H9 (cell line): Measurements from ENCODE around the gene CSNK1A1L. TPM values are rescaled to one million over a fixed set of nuclear protein-coding genes. Genes with fewer than 3 reads are reported as not detected.

Experiments used
- DNase-seq: peaks from one replicate; pipeline ENCODE4 v3.0.0-alpha.2; 2017
- H2AFZ ChIP-seq: one replicate; pipeline ENCODE4 v1.6.1; 2013; ENCODE audit warnings: mild to moderate bottlenecking, low read length, control low read depth, moderate library complexity
- H2AK5ac ChIP-seq: 2 replicates; pipeline ENCODE4 v1.6.1; 2013; ENCODE audit warnings: low read length, control low read depth, mixed read lengths; ENCODE audit not compliant: insufficient read length
- H2BK120ac ChIP-seq: one replicate; pipeline ENCODE4 v1.6.1; 2013; ENCODE audit warnings: low read depth, mild to moderate bottlenecking, low read length, control low read depth, inconsistent platforms; ENCODE audit not compliant: poor library complexity, severe bottlenecking
- H2BK12ac ChIP-seq: 2 replicates; pipeline ENCODE4 v1.6.1; 2013; ENCODE audit warnings: low read length, control low read depth, mixed read lengths, low read depth; ENCODE audit not compliant: insufficient read length
- H2BK15ac ChIP-seq: 2 replicates; pipeline ENCODE4 v1.6.1; 2013; ENCODE audit warnings: low read depth, low read length, control low read depth
- H2BK20ac ChIP-seq: one replicate; pipeline ENCODE4 v1.6.1; 2013; ENCODE audit warnings: low read depth, mild to moderate bottlenecking, low read length, control low read depth, inconsistent platforms; ENCODE audit not compliant: poor library complexity, severe bottlenecking
- H2BK5ac ChIP-seq: 2 replicates; pipeline ENCODE4 v1.6.1; 2013; ENCODE audit warnings: low read length, control low read depth, mixed read lengths; ENCODE audit not compliant: insufficient read length
- H3K14ac ChIP-seq: 2 replicates; pipeline ENCODE4 v1.6.1; 2013; ENCODE audit warnings: low read length, control low read depth; ENCODE audit not compliant: insufficient read depth
- H3K18ac ChIP-seq: 2 replicates; pipeline ENCODE4 v1.6.1; 2013; ENCODE audit warnings: low read depth, mild to moderate bottlenecking, mixed read lengths, low read length, control low read depth; ENCODE audit not compliant: insufficient read length
- H3K23ac ChIP-seq: 2 replicates; pipeline ENCODE4 v1.6.1; 2013; ENCODE audit warnings: low read length, control low read depth, mixed read lengths, low read depth; ENCODE audit not compliant: insufficient read length
- H3K23me2 ChIP-seq: 2 replicates; pipeline ENCODE4 v1.6.1; 2013; ENCODE audit warnings: low read depth, mild to moderate bottlenecking, mixed read lengths, low read length, control low read depth; ENCODE audit not compliant: insufficient read length, poor library complexity, severe bottlenecking
- H3K27ac ChIP-seq: 2 replicates; pipeline ENCODE4 v1.5.1; 2013; ENCODE audit warnings: low read length, control low read depth, mixed read lengths, low read depth; ENCODE audit not compliant: insufficient read length
- H3K27me3 ChIP-seq: 2 replicates; pipeline ENCODE4 v1.6.1; 2013; ENCODE audit warnings: low read length, control low read depth, inconsistent platforms; ENCODE audit not compliant: insufficient read depth
- H3K4ac ChIP-seq: 2 replicates; pipeline ENCODE4 v1.6.1; 2013; ENCODE audit warnings: low read depth, mild to moderate bottlenecking, control low read depth, inconsistent platforms, low read length, moderate library complexity
- H3K4me1 ChIP-seq: 2 replicates; pipeline ENCODE4 v1.6.1; 2013; ENCODE audit warnings: low read length, control low read depth, inconsistent platforms; ENCODE audit not compliant: insufficient read depth
- H3K4me2 ChIP-seq: 2 replicates; pipeline ENCODE4 v1.6.1; 2013; ENCODE audit warnings: low read length, control low read depth, mixed read lengths; ENCODE audit not compliant: insufficient read length, insufficient read depth
- H3K56ac ChIP-seq: 2 replicates; pipeline ENCODE4 v1.6.1; 2013; ENCODE audit warnings: low read depth, mild to moderate bottlenecking, mixed read lengths, low read length, control low read depth; ENCODE audit not compliant: insufficient read length
- H3K79me1 ChIP-seq: 2 replicates; pipeline ENCODE4 v1.6.1; 2013; ENCODE audit warnings: low read depth, mild to moderate bottlenecking, moderate library complexity, low read length, control low read depth, inconsistent platforms; ENCODE audit not compliant: insufficient read depth, poor library complexity, severe bottlenecking
- H3K79me2 ChIP-seq: 2 replicates; pipeline ENCODE4 v1.6.1; 2013; ENCODE audit warnings: low read length, control low read depth, inconsistent platforms; ENCODE audit not compliant: insufficient read depth
- H3K9ac ChIP-seq: 2 replicates; pipeline ENCODE4 v1.6.1; 2013; ENCODE audit warnings: low read length, control low read depth, mixed read lengths; ENCODE audit not compliant: insufficient read length; ENCODE audit errors: extremely low read depth
- H3K9me3 ChIP-seq: one replicate; pipeline ENCODE4 v1.6.1; 2013; ENCODE audit warnings: low read depth, low read length, inconsistent platforms; ENCODE audit not compliant: control insufficient read depth
- H3T11ph ChIP-seq: one replicate; pipeline ENCODE4 v1.6.1; 2013; ENCODE audit warnings: mild to moderate bottlenecking, low read length, control low read depth, inconsistent platforms
- H4K20me1 ChIP-seq: one replicate; pipeline ENCODE4 v1.6.1; 2013; ENCODE audit not compliant: control insufficient read depth, insufficient read length, insufficient read depth
- H4K5ac ChIP-seq: 2 replicates; pipeline ENCODE4 v1.6.1; 2013; ENCODE audit warnings: low read depth, mild to moderate bottlenecking, mixed read lengths, low read length, control low read depth; ENCODE audit not compliant: insufficient read length
- H4K8ac ChIP-seq: replicated peaks from 2 replicates; pipeline ENCODE4 v1.6.1; 2013; ENCODE audit warnings: low read length, control low read depth, mixed read lengths, low read depth; ENCODE audit not compliant: insufficient read length
- H4K91ac ChIP-seq: 2 replicates; pipeline ENCODE4 v1.6.1; 2013; ENCODE audit warnings: low read depth, mild to moderate bottlenecking, moderate library complexity, mixed read lengths, low read length, control low read depth; ENCODE audit not compliant: insufficient read length
- H3K27ac Mint-ChIP-seq, 3 experiments: 2 replicates in 2 of 3; 3 replicates in 1 of 3; pipeline ENCODE4 v1.8.0; 2020 to 2021; ENCODE audit warnings: mixed read lengths in 3 of 3, mild to moderate bottlenecking in 1 of 3, moderate library complexity in 1 of 3
- H3K27me3 Mint-ChIP-seq: 2 replicates; pipeline ENCODE4 v1.8.0; 2021; ENCODE audit warnings: low read depth, mild to moderate bottlenecking, moderate library complexity, mixed read lengths
- H3K36me3 Mint-ChIP-seq, 3 experiments: 2 replicates in 2 of 3; 3 replicates in 1 of 3; pipeline ENCODE4 v1.8.0; 2020 to 2021; ENCODE audit warnings: low read depth in 3 of 3, mixed read lengths in 3 of 3; ENCODE audit not compliant: insufficient read depth in 1 of 3
- H3K4me1 Mint-ChIP-seq, 2 experiments: 2 replicates each; pipeline ENCODE4 v1.8.0; 2020; ENCODE audit warnings: mixed read lengths in 2 of 2
- H3K4me3 Mint-ChIP-seq, 2 experiments: 2 replicates in 1 of 2; 3 replicates in 1 of 2; pipeline ENCODE4 v1.8.0; 2020 to 2021; ENCODE audit warnings: mild to moderate bottlenecking in 2 of 2, mixed read lengths in 2 of 2, moderate library complexity in 1 of 2
- H3K9me3 Mint-ChIP-seq, 2 experiments: 2 replicates in 1 of 2; 3 replicates in 1 of 2; pipeline ENCODE4 v1.8.0; 2020; ENCODE audit warnings: mild to moderate bottlenecking in 2 of 2, mixed read lengths in 2 of 2, moderate library complexity in 1 of 2
- WGBS: extraction: QIAGEN DNeasy Blood & Tissue Kit; methylation state at CpG from one replicate; pipeline ENCODE4 v1.1.7; 2013; ENCODE audit warnings: missing lambda C conversion rate, low lambda C conversion rate, mixed read lengths; ENCODE audit not compliant: insufficient read length; ENCODE audit errors: extremely low coverage; 5-methylcytosine and 5-hydroxymethylcytosine counted together
- total RNA-seq: library from RNA; stranded (reverse); gene quantifications from 2 replicates; pipeline ENCODE4 v1.2.1, GENCODE V29; 2021
- TF ChIP-seq, protein P1 (sequence below): fragments of 200-600 bp; sonication (generic); conservative IDR thresholded peaks from 3 replicates; pipeline ENCODE4 v1.8.0; 2021; ENCODE audit warnings: antibody characterized with exemption, mild to moderate bottlenecking

The CSNK1A1L gene
- total RNA-seq, 1 experiment from 2014 or later: not detected

DNA sequence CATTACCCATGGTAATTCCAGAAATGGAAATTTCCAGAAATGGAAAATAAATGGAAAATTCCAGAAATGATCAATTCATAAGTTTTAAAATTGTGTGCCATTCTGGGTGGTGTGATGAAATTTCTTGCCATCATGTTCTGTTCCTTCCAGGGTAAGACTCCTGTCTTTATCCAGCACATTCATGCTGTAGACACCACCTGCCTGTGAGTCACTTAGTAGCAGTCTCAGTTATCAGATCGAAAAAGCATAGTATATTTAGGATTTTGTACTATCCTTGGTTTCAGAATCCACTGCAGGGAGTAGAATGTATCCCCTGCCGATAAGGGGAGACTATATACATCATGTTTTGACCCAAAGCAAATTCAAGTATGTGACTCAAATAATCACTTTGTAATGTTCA, 26.7 kb upstream of the CSNK1A1L start:
- H3K56ac ChIP-seq: no peak overlapping the region
- H3K27ac Mint-ChIP-seq: no peak overlapping the region
- no peak overlapping the region for H3K27ac ChIP-seq
- H3K27me3 Mint-ChIP-seq: no peaks in the 10 kb centered on the region
- no CpG with 5 or more reads among the region's 2 CpGs for WGBS
- no peaks in the 10 kb centered on the region for H3K9me3 ChIP-seq
- H3K4me1 Mint-ChIP-seq: no peaks in the 10 kb centered on the region
- no peak overlapping the region for H3T11ph ChIP-seq
- no peak overlapping the region for H3K23ac ChIP-seq
- H3K4ac ChIP-seq: no peak overlapping the region
- no peak overlapping the region for H3K9ac ChIP-seq
- no peaks in the 10 kb centered on the region for H3K27me3 ChIP-seq
- H3K14ac ChIP-seq: no peak overlapping the region
- H4K20me1 ChIP-seq: no peaks in the 10 kb centered on the region
- H4K5ac ChIP-seq: no peak overlapping the region
- no peaks in the 10 kb centered on the region for H3K23me2 ChIP-seq
- no peaks in the 10 kb centered on the region for H3K9me3 Mint-ChIP-seq
- no peaks in the 10 kb centered on the region for H3K36me3 Mint-ChIP-seq
- no peak overlapping the region for H4K8ac ChIP-seq
- H2BK12ac ChIP-seq: no peak overlapping the region
- no peak overlapping the region for H3K4me3 Mint-ChIP-seq
- H2AK5ac ChIP-seq: no peak overlapping the region
- no peak overlapping the region for H4K91ac ChIP-seq
- TF ChIP-seq, protein P1, sequence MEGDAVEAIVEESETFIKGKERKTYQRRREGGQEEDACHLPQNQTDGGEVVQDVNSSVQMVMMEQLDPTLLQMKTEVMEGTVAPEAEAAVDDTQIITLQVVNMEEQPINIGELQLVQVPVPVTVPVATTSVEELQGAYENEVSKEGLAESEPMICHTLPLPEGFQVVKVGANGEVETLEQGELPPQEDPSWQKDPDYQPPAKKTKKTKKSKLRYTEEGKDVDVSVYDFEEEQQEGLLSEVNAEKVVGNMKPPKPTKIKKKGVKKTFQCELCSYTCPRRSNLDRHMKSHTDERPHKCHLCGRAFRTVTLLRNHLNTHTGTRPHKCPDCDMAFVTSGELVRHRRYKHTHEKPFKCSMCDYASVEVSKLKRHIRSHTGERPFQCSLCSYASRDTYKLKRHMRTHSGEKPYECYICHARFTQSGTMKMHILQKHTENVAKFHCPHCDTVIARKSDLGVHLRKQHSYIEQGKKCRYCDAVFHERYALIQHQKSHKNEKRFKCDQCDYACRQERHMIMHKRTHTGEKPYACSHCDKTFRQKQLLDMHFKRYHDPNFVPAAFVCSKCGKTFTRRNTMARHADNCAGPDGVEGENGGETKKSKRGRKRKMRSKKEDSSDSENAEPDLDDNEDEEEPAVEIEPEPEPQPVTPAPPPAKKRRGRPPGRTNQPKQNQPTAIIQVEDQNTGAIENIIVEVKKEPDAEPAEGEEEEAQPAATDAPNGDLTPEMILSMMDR: no peak
- H3K18ac ChIP-seq: no peak overlapping the region
- no peaks in the 10 kb centered on the region for H3K79me2 ChIP-seq
- H3K79me1 ChIP-seq: no peaks in the 10 kb centered on the region
- no peak overlapping the region for H2BK120ac ChIP-seq
- no peak overlapping the region for H2BK5ac ChIP-seq
- H3K4me2 ChIP-seq: no peak overlapping the region
- no peaks in the 10 kb centered on the region for H3K4me1 ChIP-seq
- no peak overlapping the region for H2AFZ ChIP-seq
- no peak overlapping the region for H2BK20ac ChIP-seq
- H2BK15ac ChIP-seq: no peak overlapping the region
- no peak for DNase-seq
